CD14-positive monocyte (primary cell): ENCODE measurements around the gene STX1A. TPM values are rescaled to one million over a fixed set of nuclear protein-coding genes. Genes with fewer than 3 reads are reported as not detected.

Experiments
- DNase-seq, 3 donors: peaks; one replicate each; pipeline ENCODE4 v3.0.0-alpha.2; 2011 to 2022
- H2AFZ ChIP-seq: 2 replicates; pipeline ENCODE4 v1.6.0; 2012; ENCODE audit warnings: mild to moderate bottlenecking, low read depth, low read length, inconsistent platforms; ENCODE audit not compliant: insufficient read depth, poor library complexity, severe bottlenecking
- H3K27ac ChIP-seq, 2 donors: 1 replicate in 1 of 2; 2 replicates in 1 of 2; pipeline ENCODE4 v1.5.1; 2012 to 2013; ENCODE audit warnings: low read length in 2 of 2, control low read depth in 1 of 2, inconsistent platforms in 1 of 2, low read depth in 1 of 2, mild to moderate bottlenecking in 1 of 2
- H3K27me3 ChIP-seq, 2 donors: one replicate each; pipeline versions ENCODE4 v1.6.0 to v1.6.1; 2011 to 2013; ENCODE audit warnings: low read length in 2 of 2; ENCODE audit not compliant: control insufficient read depth in 2 of 2, insufficient read depth in 2 of 2
- H3K36me3 ChIP-seq, 2 donors: replicated peaks in 1 of 2; 1 replicate in 1 of 2; 2 replicates in 1 of 2; pipeline versions ENCODE4 v1.5.1 to v1.6.1; 2012 to 2013; ENCODE audit warnings: low read length in 2 of 2, control low read depth in 1 of 2, inconsistent platforms in 1 of 2, mild to moderate bottlenecking in 1 of 2; ENCODE audit not compliant: insufficient read depth in 2 of 2, control insufficient read depth in 1 of 2
- H3K4me1 ChIP-seq, 2 donors: 1 replicate in 1 of 2; 2 replicates in 1 of 2; pipeline versions ENCODE4 v1.5.1 to v1.6.1; 2012 to 2013; ENCODE audit warnings: low read length in 2 of 2, control low read depth in 1 of 2, inconsistent platforms in 1 of 2, mild to moderate bottlenecking in 1 of 2, moderate library complexity in 1 of 2; ENCODE audit not compliant: insufficient read depth in 2 of 2, control insufficient read depth in 1 of 2
- H3K4me2 ChIP-seq: replicated peaks from 2 replicates; pipeline ENCODE3; 2012; ENCODE audit warnings: low read length, moderate library complexity, mild to moderate bottlenecking; ENCODE audit not compliant: poor library complexity, severe bottlenecking; ENCODE audit errors: extremely low read depth
- H3K4me3 ChIP-seq, 3 experiments: fragments of 200-600 bp in 1 of 3; sonication (generic) in 1 of 3; replicated peaks in 1 of 3; 1 replicate in 2 of 3; 2 replicates in 1 of 3; pipeline ENCODE4 v1.5.1; 2011 to 2013; ENCODE audit warnings: low read length in 3 of 3, mild to moderate bottlenecking in 3 of 3, control low read depth in 2 of 3, low read depth in 2 of 3, inconsistent platforms in 1 of 3, moderate library complexity in 1 of 3
- H3K79me2 ChIP-seq: 2 replicates; pipeline ENCODE4 v1.6.0; 2012; ENCODE audit warnings: mild to moderate bottlenecking, control low read depth, inconsistent platforms, low read length, moderate library complexity; ENCODE audit not compliant: insufficient read depth
- H3K9ac ChIP-seq: 2 replicates; pipeline ENCODE4 v1.6.0; 2017; ENCODE audit warnings: low read length, mild to moderate bottlenecking; ENCODE audit not compliant: insufficient read depth, poor library complexity, severe bottlenecking
- H3K9me3 ChIP-seq, 2 donors: replicated peaks in 1 of 2; 1 replicate in 1 of 2; 2 replicates in 1 of 2; pipeline versions ENCODE4 v1.5.1 to v1.6.1; 2012 to 2013; ENCODE audit warnings: low read length in 2 of 2, control low read depth in 1 of 2; ENCODE audit not compliant: control insufficient read depth in 1 of 2, insufficient read depth in 1 of 2
- H4K20me1 ChIP-seq: 2 replicates; pipeline ENCODE4 v1.6.0; 2012; ENCODE audit warnings: mild to moderate bottlenecking, low read length, control low read depth, moderate library complexity; ENCODE audit not compliant: insufficient read depth
- H3K27ac Mint-ChIP-seq, 7 donors: one replicate each; pipeline ENCODE4 v1.8.0; 2020; ENCODE audit warnings: mild to moderate bottlenecking in 7 of 7, mixed read lengths in 7 of 7, moderate library complexity in 6 of 7, inconsistent platforms in 2 of 7
- H3K27me3 Mint-ChIP-seq, 3 donors: one replicate each; pipeline ENCODE4 v1.8.0; 2021 to 2022; ENCODE audit warnings: low read depth in 3 of 3, mild to moderate bottlenecking in 3 of 3, mixed read lengths in 3 of 3, moderate library complexity in 3 of 3, inconsistent platforms in 1 of 3
- H3K36me3 Mint-ChIP-seq, 2 donors: one replicate each; pipeline ENCODE4 v1.8.0; 2020; ENCODE audit warnings: mixed read lengths in 2 of 2, inconsistent platforms in 1 of 2, mild to moderate bottlenecking in 1 of 2
- H3K4me1 Mint-ChIP-seq: one replicate; pipeline ENCODE4 v1.8.0; 2020; ENCODE audit warnings: mild to moderate bottlenecking, mixed read lengths
- H3K4me3 Mint-ChIP-seq, 2 donors: one replicate each; pipeline ENCODE4 v1.8.0; 2020; ENCODE audit warnings: mild to moderate bottlenecking in 2 of 2, mixed read lengths in 2 of 2, moderate library complexity in 1 of 2
- H3K9me3 Mint-ChIP-seq, 7 donors: one replicate each; pipeline ENCODE4 v1.8.0; 2020 to 2022; ENCODE audit warnings: mixed read lengths in 7 of 7, mild to moderate bottlenecking in 6 of 7, moderate library complexity in 6 of 7, inconsistent platforms in 2 of 7
- WGBS: methylation state at CpG from one replicate; pipeline ENCODE4 v1.1.5; 2013; ENCODE audit warnings: missing lambda C conversion rate; ENCODE audit not compliant: insufficient coverage; 5-methylcytosine and 5-hydroxymethylcytosine counted together
- intact Hi-C, 2 donors: fragments of 100-400 bp; cut with micrococcal nuclease; formaldehyde crosslinking; loops; one replicate each; pipeline versions ENCODE4 v1.15.0 to v1.15.1; 2023
- polyA plus RNA-seq, 3 donors: library from polyadenylated mRNA; depleted of rRNA in 1 of 3; unstranded in 2 of 3; stranded (reverse) in 1 of 3; fragments of 300-500 nt in 2 of 3; fragments of >200 nt in 1 of 3; fragmentation: Illumina TruSeq in 2 of 3; gene quantifications; 1 replicate in 2 of 3; 2 replicates in 1 of 3; pipeline ENCODE4 v1.2.3, GENCODE V29; 2012 to 2021
- TF ChIP-seq, protein P1 (sequence below): fragments of 200-600 bp; IDR thresholded peaks from one replicate; pipeline ENCODE4 v1.8.0; 2022; ENCODE audit warnings: antibody characterized with exemption, mild to moderate bottlenecking

Gene STX1A
- polyA plus RNA-seq, 3 donors, result 0.27 to 2.7 (median 0.37) TPM

DNA sequence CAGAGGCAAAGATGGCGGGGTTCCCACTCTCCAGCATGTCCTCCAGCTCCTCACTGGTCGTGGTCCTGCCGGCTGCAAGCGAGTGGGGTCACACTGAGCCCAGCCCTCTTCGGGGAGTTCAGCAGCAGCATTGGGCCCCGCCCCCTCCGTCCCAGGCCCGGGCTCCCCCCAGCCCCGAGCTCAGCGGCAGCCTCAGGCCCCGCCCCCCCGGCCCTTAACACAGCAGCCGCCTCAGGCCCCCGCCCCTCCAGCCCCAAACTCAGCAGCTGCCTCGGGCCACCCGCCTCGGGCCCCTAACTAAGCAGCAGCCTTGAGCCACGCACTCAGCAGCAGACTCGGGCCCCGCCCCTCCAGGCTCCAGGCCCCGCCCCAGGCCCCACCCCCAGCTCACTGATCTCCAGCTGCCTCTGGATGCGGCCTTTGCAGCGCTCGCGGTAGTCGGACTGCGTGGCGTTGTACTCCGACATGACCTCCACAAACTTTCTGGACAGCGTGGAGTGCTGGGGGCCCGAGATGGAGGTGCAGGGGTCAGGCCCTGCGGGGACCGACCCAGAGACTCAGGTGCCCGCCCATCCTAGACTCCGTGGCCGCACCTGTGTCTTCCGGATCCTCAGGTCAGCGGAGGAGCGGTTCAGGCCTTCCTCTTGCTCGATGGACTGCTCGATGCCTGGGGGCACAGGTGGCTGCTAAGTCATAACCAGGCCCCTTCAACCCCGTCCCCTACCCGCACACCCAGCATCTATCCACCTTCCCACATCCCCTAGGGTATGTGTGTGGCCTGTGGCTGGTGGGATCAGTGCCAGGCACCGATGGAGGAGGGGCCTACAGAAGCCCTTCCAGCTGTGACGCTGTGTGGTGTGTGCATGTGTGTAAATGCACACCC is 15.5 kb downstream of the STX1A start:
- Mint-ChIP-seq H3K36me3 (peaks cover 6 to 12% of the 10 kb centered on the region in 2 donors), H3K27me3 (peaks cover 62 to 80% (median 77%) of the 10 kb centered on the region in 3 donors), H3K27ac (peak overlapping the region in 1 of 7 donors; percentile 12), H3K9me3 (peaks cover 0 to 26% (median 5%) of the 10 kb centered on the region in 7 donors), H3K4me3 (peak overlapping the region in 1 of 2 donors; percentile 81), H3K4me1 (peaks cover 27% of the 10 kb centered on the region)
- peaks cover 4 to 7% of the 10 kb centered on the region in 2 donors for H3K36me3 ChIP-seq
- intact Hi-C loops, result no loop called here
- no peak overlapping the region for H3K27ac ChIP-seq
- H3K27me3 ChIP-seq, result peaks cover 6 to 65% of the 10 kb centered on the region in 2 donors
- H3K9ac ChIP-seq, result no peak overlapping the region
- H3K4me1 ChIP-seq, result peaks cover 6 to 9% of the 10 kb centered on the region in 2 donors
- H3K9me3 ChIP-seq, result peaks cover 0 to 3% of the 10 kb centered on the region in 2 donors
- H4K20me1 ChIP-seq, result no peaks in the 10 kb centered on the region
- no peak overlapping the region for H2AFZ ChIP-seq
- no peaks in the 10 kb centered on the region for H3K79me2 ChIP-seq
- H3K4me3 ChIP-seq, result peak overlapping the region in 1 of 3 experiments; percentile 34
- peak overlapping the region; percentile 49 for H3K4me2 ChIP-seq
- peak; percentile 25 to 51 (median 48) for DNase-seq
- TF ChIP-seq, protein P1, sequence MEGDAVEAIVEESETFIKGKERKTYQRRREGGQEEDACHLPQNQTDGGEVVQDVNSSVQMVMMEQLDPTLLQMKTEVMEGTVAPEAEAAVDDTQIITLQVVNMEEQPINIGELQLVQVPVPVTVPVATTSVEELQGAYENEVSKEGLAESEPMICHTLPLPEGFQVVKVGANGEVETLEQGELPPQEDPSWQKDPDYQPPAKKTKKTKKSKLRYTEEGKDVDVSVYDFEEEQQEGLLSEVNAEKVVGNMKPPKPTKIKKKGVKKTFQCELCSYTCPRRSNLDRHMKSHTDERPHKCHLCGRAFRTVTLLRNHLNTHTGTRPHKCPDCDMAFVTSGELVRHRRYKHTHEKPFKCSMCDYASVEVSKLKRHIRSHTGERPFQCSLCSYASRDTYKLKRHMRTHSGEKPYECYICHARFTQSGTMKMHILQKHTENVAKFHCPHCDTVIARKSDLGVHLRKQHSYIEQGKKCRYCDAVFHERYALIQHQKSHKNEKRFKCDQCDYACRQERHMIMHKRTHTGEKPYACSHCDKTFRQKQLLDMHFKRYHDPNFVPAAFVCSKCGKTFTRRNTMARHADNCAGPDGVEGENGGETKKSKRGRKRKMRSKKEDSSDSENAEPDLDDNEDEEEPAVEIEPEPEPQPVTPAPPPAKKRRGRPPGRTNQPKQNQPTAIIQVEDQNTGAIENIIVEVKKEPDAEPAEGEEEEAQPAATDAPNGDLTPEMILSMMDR, result no peak
- WGBS, result 19% methylated on average over 33 of the region's 45 CpGs

DNA sequence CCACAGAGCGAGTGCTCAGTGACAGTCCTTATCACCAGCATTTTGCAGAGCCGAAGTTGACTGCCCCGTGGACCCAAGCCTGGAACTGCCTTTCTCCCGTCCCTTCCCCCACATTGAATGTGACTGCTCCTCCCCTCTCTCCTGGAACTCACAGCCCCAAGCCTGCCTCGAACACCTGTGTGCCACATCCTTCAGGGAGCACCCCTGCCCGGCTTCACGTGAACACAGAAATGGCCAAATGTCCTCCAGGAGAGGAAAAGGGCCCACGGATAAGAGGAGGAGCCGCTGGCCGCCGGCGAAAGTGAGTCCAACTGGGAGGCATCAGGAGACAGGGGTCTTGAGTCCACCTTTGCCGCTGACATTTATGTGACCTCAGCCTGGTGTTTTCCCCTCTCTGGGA is 16.2 kb downstream of the STX1A start:
- H3K4me1 Mint-ChIP-seq, result peaks cover 27% of the 10 kb centered on the region
- Histone ChIP-seq H3K79me2 (no peaks in the 10 kb centered on the region), H4K20me1 (no peaks in the 10 kb centered on the region), H3K4me2 (no peak overlapping the region), H3K36me3 (peaks cover 7 to 15% of the 10 kb centered on the region in 2 donors), H3K27ac (no peak overlapping the region), H3K27me3 (peaks cover 6 to 60% of the 10 kb centered on the region in 2 donors), H3K9me3 (peaks cover 0 to 3% of the 10 kb centered on the region in 2 donors), H3K4me3 (peak overlapping the region in 1 of 3 experiments; percentile 34), H3K4me1 (peaks cover 6 to 9% of the 10 kb centered on the region in 2 donors), H3K9ac (no peak overlapping the region), H2AFZ (no peak overlapping the region)
- peaks cover 0 to 26% (median 5%) of the 10 kb centered on the region in 7 donors for H3K9me3 Mint-ChIP-seq
- WGBS, result 60% methylated on average over 13 of the region's 13 CpGs
- TF ChIP-seq, protein P1, result no peak
- H3K27me3 Mint-ChIP-seq, result peaks cover 59 to 73% (median 71%) of the 10 kb centered on the region in 3 donors
- H3K27ac Mint-ChIP-seq, result no peak overlapping the region
- intact Hi-C loops, result no loop called here
- H3K4me3 Mint-ChIP-seq, result peak overlapping the region in 1 of 2 donors; percentile 81
- peaks cover 13 to 20% of the 10 kb centered on the region in 2 donors for H3K36me3 Mint-ChIP-seq
- DNase-seq, result no peak
